ENCODE measurements around the gene CDKL2.
"Not testable (repeated sequence)": the region's sequence is repeated elsewhere in the genome, so short reads cannot be mapped to it uniquely, and the experiment has no call there.

Gene CDKL2

DNA sequence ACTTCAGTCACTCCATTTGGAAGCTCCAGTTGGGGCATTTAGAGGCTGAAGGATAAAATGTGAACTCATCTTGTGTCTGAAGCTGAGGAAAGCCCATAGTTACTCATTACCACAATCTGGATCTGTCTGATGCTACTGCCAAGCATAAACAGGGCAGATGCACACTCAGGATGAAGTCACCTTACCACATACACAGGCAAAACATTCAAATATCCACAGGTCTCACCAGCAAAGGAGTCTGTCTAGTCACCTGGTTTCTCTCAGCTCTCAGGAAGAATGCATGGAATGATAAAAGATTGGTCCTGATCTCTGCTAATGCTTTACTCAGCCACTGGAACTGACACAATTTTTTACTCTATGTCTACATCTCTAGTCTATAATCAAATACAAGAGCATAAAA lies 87.5 kb downstream of the CDKL2 start:
- Histone ChIP-seq H2BK12ac (ENCODE audit: low read length) (no peak overlapping the region), H3K27ac (replicated peaks; ENCODE audit: low read length) (no peak overlapping the region), H3K27me3 (ENCODE audit: control insufficient read depth in 3 of 3, insufficient read depth in 3 of 3, low read depth in 1 of 3, low read length in 3 of 3) (no peaks in the 10 kb centered on the region), H2BK120ac (ENCODE audit: low read depth, low read length) (no peak overlapping the region), H3K14ac (ENCODE audit: low read length) (no peak overlapping the region), H3K4me3 (ENCODE audit: low read length in 2 of 2) (no peak overlapping the region), H3K18ac (ENCODE audit: low read length) (no peak overlapping the region), H2BK5ac (ENCODE audit: low read length) (no peak overlapping the region), H3K36me3 (replicated peaks in 1 of 2; ENCODE audit: control insufficient read depth in 2 of 2, insufficient read depth in 2 of 2, low read length in 2 of 2) (peaks cover 4 to 51% of the 10 kb centered on the region in 2 donors), H2AK5ac (ENCODE audit: low read depth, low read length) (no peak overlapping the region), H3K4me2 (ENCODE audit: insufficient read depth, low read length, poor library complexity, severe bottlenecking) (no peak overlapping the region), H3K4me1 (ENCODE audit: control insufficient read depth in 2 of 2, insufficient read depth in 1 of 2, low read depth in 1 of 2, low read length in 2 of 2) (no peaks in the 10 kb centered on the region), H2BK15ac (ENCODE audit: low read length) (no peak overlapping the region), H3K79me1 (ENCODE audit: low read depth, low read length) (no peaks in the 10 kb centered on the region), H3K9me3 (replicated peaks in 1 of 2; ENCODE audit: control insufficient read depth in 2 of 2, insufficient read depth in 1 of 2, low read depth in 1 of 2, low read length in 2 of 2) (no peaks in the 10 kb centered on the region), H4K91ac (ENCODE audit: low read depth, low read length, poor library complexity) (no peak overlapping the region), H4K8ac (ENCODE audit: low read depth, low read length) (no peak overlapping the region), H3K4ac (ENCODE audit: low read length) (no peak overlapping the region), H3K23ac (ENCODE audit: low read depth, low read length, poor library complexity) (no peak overlapping the region), H3K9ac (ENCODE audit: low read depth, low read length, poor library complexity) (no peak overlapping the region), H2AFZ (ENCODE audit: low read length) (no peak overlapping the region)
- DNase-seq (ENCODE audit: low spot score) = no peak

DNA sequence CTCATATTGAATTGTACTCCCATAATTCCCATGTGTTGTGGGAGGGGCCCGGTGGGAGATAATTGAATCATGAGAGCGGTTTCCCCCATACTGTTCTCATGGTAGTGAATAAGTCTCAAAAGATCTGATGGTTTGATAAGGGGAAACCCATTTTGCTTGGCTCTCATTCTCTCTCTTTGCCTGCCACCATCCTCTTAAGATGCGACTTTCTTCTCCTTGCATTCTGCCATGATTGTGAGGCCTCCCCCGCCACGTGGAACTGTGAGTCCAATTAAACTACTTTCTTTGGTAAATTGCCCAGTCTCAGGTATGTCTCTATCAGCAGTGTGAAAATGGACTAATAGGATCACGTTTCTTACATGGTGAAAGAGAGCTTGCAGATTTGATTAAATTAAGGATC lies 93.0 kb downstream of the CDKL2 start:
- not testable (repeated sequence) for H2BK15ac ChIP-seq (ENCODE audit: low read length); H2BK120ac ChIP-seq (ENCODE audit: low read depth, low read length); H3K14ac ChIP-seq (ENCODE audit: low read length); H3K27me3 ChIP-seq (ENCODE audit: control insufficient read depth in 3 of 3, insufficient read depth in 3 of 3, low read depth in 1 of 3, low read length in 3 of 3); H4K91ac ChIP-seq (ENCODE audit: low read depth, low read length, poor library complexity); H2AK5ac ChIP-seq (ENCODE audit: low read depth, low read length); H3K9ac ChIP-seq (ENCODE audit: low read depth, low read length, poor library complexity); H3K23ac ChIP-seq (ENCODE audit: low read depth, low read length, poor library complexity); H3K4me3 ChIP-seq (ENCODE audit: low read length in 2 of 2); H2AFZ ChIP-seq (ENCODE audit: low read length); H3K18ac ChIP-seq (ENCODE audit: low read length); H3K4me2 ChIP-seq (ENCODE audit: insufficient read depth, low read length, poor library complexity, severe bottlenecking); H2BK12ac ChIP-seq (ENCODE audit: low read length); H3K79me1 ChIP-seq (ENCODE audit: low read depth, low read length); H3K27ac ChIP-seq (replicated peaks; ENCODE audit: low read length); H2BK5ac ChIP-seq (ENCODE audit: low read length); H3K4ac ChIP-seq (ENCODE audit: low read length); H3K4me1 ChIP-seq (ENCODE audit: control insufficient read depth in 2 of 2, insufficient read depth in 1 of 2, low read depth in 1 of 2, low read length in 2 of 2); DNase-seq (ENCODE audit: low spot score); H4K8ac ChIP-seq (ENCODE audit: low read depth, low read length); H3K9me3 ChIP-seq (replicated peaks in 1 of 2; ENCODE audit: control insufficient read depth in 2 of 2, insufficient read depth in 1 of 2, low read depth in 1 of 2, low read length in 2 of 2)
- WGBS, 2 donors (ENCODE audit: extremely low coverage in 2 of 2, insufficient read length in 2 of 2, insufficient replicate concordance in 1 of 2) = no CpG with 5 or more reads among the region's 6 CpGs
- H3K36me3 ChIP-seq (replicated peaks in 1 of 2; ENCODE audit: control insufficient read depth in 2 of 2, insufficient read depth in 2 of 2, low read length in 2 of 2) = peaks cover 4 to 44% of the 10 kb centered on the region in 2 donors

DNA sequence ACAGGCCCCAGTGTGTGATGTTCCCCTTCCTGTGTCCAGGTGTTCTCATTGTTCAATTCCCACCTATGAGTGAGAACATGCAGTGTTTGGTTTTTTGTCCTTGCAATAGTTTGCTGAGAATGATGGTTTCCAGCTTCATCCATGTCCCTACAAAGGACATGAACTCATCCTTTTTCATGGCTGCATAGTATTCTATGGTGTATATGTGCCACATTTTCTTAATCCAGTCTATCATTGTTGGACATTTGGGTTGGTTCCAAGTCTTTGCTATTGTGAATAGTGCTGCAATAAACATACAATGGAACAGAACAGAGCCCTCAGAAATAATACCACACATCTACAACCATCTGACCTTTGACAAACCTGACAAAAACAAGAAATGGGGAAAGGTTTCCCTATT lies 96.4 kb downstream of the CDKL2 start:
- H2AK5ac ChIP-seq (ENCODE audit: low read depth, low read length); H4K91ac ChIP-seq (ENCODE audit: low read depth, low read length, poor library complexity): not testable (repeated sequence)

DNA sequence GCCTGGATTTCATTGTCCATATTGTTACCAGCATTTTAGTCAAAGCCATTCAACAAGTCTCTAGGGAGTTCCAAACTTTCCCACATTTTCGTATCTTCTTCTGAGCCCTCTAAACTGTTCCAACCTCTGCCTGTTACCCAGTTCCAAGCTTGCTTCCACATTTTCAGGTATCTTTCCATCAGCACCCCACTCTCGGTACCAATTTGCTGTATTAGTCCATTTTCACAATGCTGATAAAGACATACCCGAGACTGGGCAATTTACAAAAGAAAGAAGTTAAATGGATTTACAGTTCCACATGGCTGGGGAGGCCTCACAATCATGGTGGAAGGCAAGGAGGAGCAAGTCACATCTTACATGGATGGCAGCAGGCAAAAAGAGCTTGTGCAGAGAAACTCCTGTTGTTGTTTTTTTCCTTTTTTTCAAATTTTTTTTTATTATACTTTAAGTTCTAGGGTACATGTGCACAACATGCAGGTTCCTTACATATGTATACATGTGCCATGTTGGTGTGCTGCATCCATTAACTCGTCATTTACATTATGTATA lies 96.9 kb downstream of the CDKL2 start:
- peaks cover 15 to 52% of the 10 kb centered on the region in 2 donors for H3K36me3 ChIP-seq (replicated peaks in 1 of 2; ENCODE audit: control insufficient read depth in 2 of 2, insufficient read depth in 2 of 2, low read length in 2 of 2)
- H2BK15ac ChIP-seq (ENCODE audit: low read length); H3K23ac ChIP-seq (ENCODE audit: low read depth, low read length, poor library complexity); H2AK5ac ChIP-seq (ENCODE audit: low read depth, low read length); H3K4me3 ChIP-seq (ENCODE audit: low read length in 2 of 2); H3K4me2 ChIP-seq (ENCODE audit: insufficient read depth, low read length, poor library complexity, severe bottlenecking); H3K14ac ChIP-seq (ENCODE audit: low read length); H3K9ac ChIP-seq (ENCODE audit: low read depth, low read length, poor library complexity); H2BK5ac ChIP-seq (ENCODE audit: low read length); H3K79me1 ChIP-seq (ENCODE audit: low read depth, low read length); H3K4ac ChIP-seq (ENCODE audit: low read length); H2BK12ac ChIP-seq (ENCODE audit: low read length); H3K9me3 ChIP-seq (replicated peaks in 1 of 2; ENCODE audit: control insufficient read depth in 2 of 2, insufficient read depth in 1 of 2, low read depth in 1 of 2, low read length in 2 of 2); H3K18ac ChIP-seq (ENCODE audit: low read length); H4K91ac ChIP-seq (ENCODE audit: low read depth, low read length, poor library complexity); H2AFZ ChIP-seq (ENCODE audit: low read length); H3K27ac ChIP-seq (replicated peaks; ENCODE audit: low read length); H2BK120ac ChIP-seq (ENCODE audit: low read depth, low read length); DNase-seq (ENCODE audit: low spot score); H3K4me1 ChIP-seq (ENCODE audit: control insufficient read depth in 2 of 2, insufficient read depth in 1 of 2, low read depth in 1 of 2, low read length in 2 of 2); H3K27me3 ChIP-seq (ENCODE audit: control insufficient read depth in 3 of 3, insufficient read depth in 3 of 3, low read depth in 1 of 3, low read length in 3 of 3); H4K8ac ChIP-seq (ENCODE audit: low read depth, low read length): not testable (repeated sequence)
- WGBS, 2 donors (ENCODE audit: extremely low coverage in 2 of 2, insufficient read length in 2 of 2, insufficient replicate concordance in 1 of 2) = no CpG with 5 or more reads among the region's 4 CpGs

More for the DNA sequence above, 96.4 kb downstream of the CDKL2 start:
- H3K14ac ChIP-seq (ENCODE audit: low read length); H3K4me3 ChIP-seq (ENCODE audit: low read length in 2 of 2); H3K23ac ChIP-seq (ENCODE audit: low read depth, low read length, poor library complexity); H3K27ac ChIP-seq (replicated peaks; ENCODE audit: low read length); H3K4ac ChIP-seq (ENCODE audit: low read length); H3K27me3 ChIP-seq (ENCODE audit: control insufficient read depth in 3 of 3, insufficient read depth in 3 of 3, low read depth in 1 of 3, low read length in 3 of 3); H2BK15ac ChIP-seq (ENCODE audit: low read length); H3K4me2 ChIP-seq (ENCODE audit: insufficient read depth, low read length, poor library complexity, severe bottlenecking); H3K79me1 ChIP-seq (ENCODE audit: low read depth, low read length); H3K4me1 ChIP-seq (ENCODE audit: control insufficient read depth in 2 of 2, insufficient read depth in 1 of 2, low read depth in 1 of 2, low read length in 2 of 2); H4K8ac ChIP-seq (ENCODE audit: low read depth, low read length); DNase-seq (ENCODE audit: low spot score); H2AFZ ChIP-seq (ENCODE audit: low read length); H3K9me3 ChIP-seq (replicated peaks in 1 of 2; ENCODE audit: control insufficient read depth in 2 of 2, insufficient read depth in 1 of 2, low read depth in 1 of 2, low read length in 2 of 2); H3K9ac ChIP-seq (ENCODE audit: low read depth, low read length, poor library complexity); H3K18ac ChIP-seq (ENCODE audit: low read length); H2BK5ac ChIP-seq (ENCODE audit: low read length); H2BK120ac ChIP-seq (ENCODE audit: low read depth, low read length); H2BK12ac ChIP-seq (ENCODE audit: low read length): not testable (repeated sequence)
- peaks cover 15 to 50% of the 10 kb centered on the region in 2 donors for H3K36me3 ChIP-seq (replicated peaks in 1 of 2; ENCODE audit: control insufficient read depth in 2 of 2, insufficient read depth in 2 of 2, low read length in 2 of 2)

Measured in neuronal stem cell (in vitro differentiated cells).